Esophagus squamous epithelium (tissue), 5 donors: Measurements from ENCODE around the gene PON2. TPM values are rescaled to one million over a fixed set of nuclear protein-coding genes. Genes with fewer than 3 reads are reported as not detected.
"Not testable (repeated sequence)": the region's sequence is repeated elsewhere in the genome, so short reads cannot be mapped to it uniquely, and the experiment has no call there.

Source experiments
- DNase-seq: peaks from one replicate; lab custom pipeline; 2025; lab: John Stamatoyannopoulos, UW
- H3K27ac ChIP-seq, 4 donors: fragments of 200-600 bp; sonication (generic); one replicate each; pipeline ENCODE4 v1.5.1; 2016 to 2019; ENCODE audit warnings: mild to moderate bottlenecking in 1 of 4
- H3K27me3 ChIP-seq, 4 donors: fragments of 200-600 bp; sonication (generic); 1 replicate in 3 of 4; 2 replicates in 1 of 4; pipeline versions ENCODE4 v1.5.1 to v1.6.0; 2017 to 2021; ENCODE audit warnings: antibody characterized with exemption in 1 of 4
- H3K36me3 ChIP-seq, 3 donors: fragments of 200-600 bp; sonication (generic); one replicate each; pipeline ENCODE4 v1.5.1; 2016 to 2019
- H3K4me1 ChIP-seq, 3 donors: fragments of 200-600 bp; sonication (generic); one replicate each; pipeline ENCODE4 v1.5.1; 2017 to 2019
- H3K4me3 ChIP-seq, 4 donors: fragments of 200-600 bp; sonication (generic); 1 replicate in 3 of 4; 2 replicates in 1 of 4; pipeline ENCODE4 v1.5.1; 2016 to 2019; ENCODE audit warnings: mild to moderate bottlenecking in 2 of 4, moderate library complexity in 1 of 4
- H3K9me3 ChIP-seq, 3 donors: fragments of 200-600 bp; sonication (generic); one replicate each; pipeline ENCODE4 v1.5.1; 2016 to 2019
- POLR2A ChIP-seq, 4 donors: fragments of 450-650 bp; IDR thresholded peaks; one replicate each; pipeline ENCODE4 v1.6.1; 2017; ENCODE audit warnings: antibody characterized with exemption in 4 of 4, mild to moderate bottlenecking in 4 of 4, moderate library complexity in 3 of 4
- WGBS, 2 donors: methylation state at CpG; one replicate each; pipeline ENCODE4 v1.1.5; 2018; 5-methylcytosine and 5-hydroxymethylcytosine counted together
- intact Hi-C: fragments of 100-400 bp; cut with DNase I; formaldehyde crosslinking; loops from one replicate; pipeline ENCODE4 v1.15.0; 2022
- total RNA-seq, 4 donors: library from RNA; depleted of rRNA; stranded (reverse); fragments of >200 nt; gene quantifications; one replicate each; pipeline ENCODE4 v1.1.0, GENCODE V29; 2016
- TF ChIP-seq, protein P1 (sequence below), 6 experiments: fragments of 450-650 bp in 4 of 6; fragments of 200-600 bp in 2 of 6; sonication (generic) in 2 of 6; IDR thresholded peaks; one replicate each; pipeline ENCODE4 v1.5.1; 2016 to 2019; ENCODE audit warnings: antibody characterized with exemption in 6 of 6, mild to moderate bottlenecking in 4 of 6, moderate library complexity in 4 of 6
- donor health status: DM: yes; HTN: yes; CAD: no.

Gene PON2
- total RNA-seq, 4 donors from 2014 or later: 28.0 to 70.9 (median 52.3) TPM

- intact Hi-C loops: no loop called here
- WGBS, 2 donors: 77 to 95% methylated on average over 1 of the region's 1 CpG
These were observed 33.2 kb upstream of the PON2 start for GRCh38 chr7:95467912-95468607.

GRCh38 chr7:95460653-95461052 is 25.8 kb upstream of the PON2 start:
- DNase-seq, H3K9me3 ChIP-seq, intact Hi-C loops, H3K4me3 ChIP-seq, H3K27ac ChIP-seq, H3K4me1 ChIP-seq, H3K27me3 ChIP-seq, H3K36me3 ChIP-seq: not testable (repeated sequence)
- 75 to 94% methylated on average over 1 to 2 of the region's 2 CpGs for WGBS, 2 donors

More at GRCh38 chr7:95467912-95468607, 33.2 kb upstream of the PON2 start:
- no peak for DNase-seq
- H3K4me3 ChIP-seq: no peak overlapping the region
- no peaks in the 10 kb centered on the region for H3K9me3 ChIP-seq
- H3K27me3 ChIP-seq: no peaks in the 10 kb centered on the region
- TF ChIP-seq POLR2A (IDR thresholded peaks at IDR 0.05): no peak
- TF ChIP-seq, protein P1, sequence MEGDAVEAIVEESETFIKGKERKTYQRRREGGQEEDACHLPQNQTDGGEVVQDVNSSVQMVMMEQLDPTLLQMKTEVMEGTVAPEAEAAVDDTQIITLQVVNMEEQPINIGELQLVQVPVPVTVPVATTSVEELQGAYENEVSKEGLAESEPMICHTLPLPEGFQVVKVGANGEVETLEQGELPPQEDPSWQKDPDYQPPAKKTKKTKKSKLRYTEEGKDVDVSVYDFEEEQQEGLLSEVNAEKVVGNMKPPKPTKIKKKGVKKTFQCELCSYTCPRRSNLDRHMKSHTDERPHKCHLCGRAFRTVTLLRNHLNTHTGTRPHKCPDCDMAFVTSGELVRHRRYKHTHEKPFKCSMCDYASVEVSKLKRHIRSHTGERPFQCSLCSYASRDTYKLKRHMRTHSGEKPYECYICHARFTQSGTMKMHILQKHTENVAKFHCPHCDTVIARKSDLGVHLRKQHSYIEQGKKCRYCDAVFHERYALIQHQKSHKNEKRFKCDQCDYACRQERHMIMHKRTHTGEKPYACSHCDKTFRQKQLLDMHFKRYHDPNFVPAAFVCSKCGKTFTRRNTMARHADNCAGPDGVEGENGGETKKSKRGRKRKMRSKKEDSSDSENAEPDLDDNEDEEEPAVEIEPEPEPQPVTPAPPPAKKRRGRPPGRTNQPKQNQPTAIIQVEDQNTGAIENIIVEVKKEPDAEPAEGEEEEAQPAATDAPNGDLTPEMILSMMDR (IDR thresholded peaks at IDR 0.05): no peak
- H3K27ac ChIP-seq: no peak overlapping the region
- H3K4me1 ChIP-seq: peaks cover 0 to 10% (median 7%) of the 10 kb centered on the region in 3 donors
- no peaks in the 10 kb centered on the region for H3K36me3 ChIP-seq

DNA sequence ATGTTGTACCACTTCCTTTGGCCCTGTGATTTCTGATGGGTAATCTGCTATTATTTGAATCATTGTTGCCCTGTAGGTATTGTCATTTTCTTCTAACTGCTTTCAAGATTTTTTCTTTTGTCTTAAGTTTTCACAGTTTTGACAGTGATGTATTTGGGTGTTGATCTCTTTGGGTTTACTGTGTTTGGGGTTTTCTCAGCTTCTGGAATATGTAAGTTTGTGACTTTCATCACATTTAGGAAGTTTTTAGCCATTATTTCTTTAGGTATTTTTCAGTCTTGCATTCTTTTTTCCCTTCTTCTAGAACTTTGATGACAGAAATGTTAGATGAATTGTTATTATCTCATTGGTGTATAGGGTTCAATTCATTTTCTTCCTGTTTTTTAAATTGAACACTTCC is 23.1 kb upstream of the PON2 start:
- H3K4me3 ChIP-seq: no peak overlapping the region
- peaks cover 0 to 7% (median 0%) of the 10 kb centered on the region in 3 donors for H3K9me3 ChIP-seq
- intact Hi-C loops: no loop called here
- no peaks in the 10 kb centered on the region for H3K36me3 ChIP-seq
- H3K4me1 ChIP-seq: no peaks in the 10 kb centered on the region
- TF ChIP-seq, protein P1 (IDR thresholded peaks at IDR 0.05): no peak
- no peak for TF ChIP-seq POLR2A (IDR thresholded peaks at IDR 0.05)
- H3K27me3 ChIP-seq: no peaks in the 10 kb centered on the region
- DNase-seq: no peak
- no peak overlapping the region for H3K27ac ChIP-seq

DNA sequence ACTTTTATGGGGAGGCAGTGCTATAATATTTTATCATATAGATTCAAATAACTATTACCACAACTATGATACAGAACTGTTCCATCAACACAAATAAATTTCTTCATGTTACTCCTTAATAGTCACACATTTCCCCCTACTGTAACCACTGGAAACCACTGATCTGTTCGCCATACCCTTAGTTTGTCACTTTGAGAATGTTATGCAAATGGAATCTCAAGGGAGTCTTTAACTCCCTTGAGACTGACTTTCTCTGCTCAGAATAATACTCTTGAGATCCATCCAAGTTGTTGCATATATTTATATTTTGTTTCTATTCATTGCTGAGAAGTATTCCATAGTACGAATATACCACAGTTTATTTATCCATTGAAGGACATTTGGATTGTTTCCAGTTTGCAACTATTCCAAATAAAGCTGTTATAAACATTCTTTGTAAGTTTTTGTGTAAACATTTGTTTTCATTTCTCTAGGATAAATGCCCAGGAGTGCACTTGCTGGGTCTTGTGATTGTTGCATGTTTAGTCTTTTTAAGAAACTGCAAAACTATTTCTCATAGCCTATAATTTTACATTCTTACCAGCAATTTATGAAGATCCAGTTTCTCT is 19.7 kb upstream of the PON2 start:
- 65 to 68% methylated on average over 2 of the region's 2 CpGs for WGBS, 2 donors
- Histone ChIP-seq H3K27ac (no peak overlapping the region), H3K9me3 (no peaks in the 10 kb centered on the region), H3K27me3 (no peaks in the 10 kb centered on the region), H3K4me3 (no peak overlapping the region), H3K36me3 (no peaks in the 10 kb centered on the region), H3K4me1 (no peaks in the 10 kb centered on the region)
- TF ChIP-seq POLR2A (IDR thresholded peaks at IDR 0.05): no peak
- TF ChIP-seq, protein P1 (IDR thresholded peaks at IDR 0.05): no peak
- no peak for DNase-seq
- intact Hi-C loops: no loop called here

DNA sequence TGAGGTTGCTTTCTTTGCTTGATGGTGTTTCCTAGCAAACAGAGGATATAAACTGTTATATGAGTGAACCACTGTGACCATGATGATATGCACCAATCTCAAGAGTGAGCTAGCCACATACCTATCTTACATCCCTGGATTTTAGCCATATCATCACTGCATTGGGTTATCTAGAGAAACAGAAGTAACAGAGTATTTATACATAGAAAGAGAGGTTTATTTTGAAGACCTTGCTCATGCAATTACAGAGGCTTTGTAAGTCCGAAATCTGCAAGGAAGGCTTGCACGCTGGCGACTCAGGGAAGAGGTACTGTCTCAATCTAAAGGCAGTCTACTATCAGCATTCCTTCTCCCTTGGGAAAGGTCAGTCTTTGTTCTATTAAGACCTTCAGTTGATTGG is 11.8 kb upstream of the PON2 start:
- H3K9me3 ChIP-seq: no peaks in the 10 kb centered on the region
- no peaks in the 10 kb centered on the region for H3K36me3 ChIP-seq
- no peaks in the 10 kb centered on the region for H3K27me3 ChIP-seq
- DNase-seq: no peak
- no peak overlapping the region for H3K27ac ChIP-seq
- WGBS, 2 donors: 89 to 94% methylated on average over 3 of the region's 3 CpGs
- no peak overlapping the region for H3K4me3 ChIP-seq
- TF ChIP-seq POLR2A (IDR thresholded peaks at IDR 0.05): no peak
- TF ChIP-seq, protein P1 (IDR thresholded peaks at IDR 0.05): no peak
- H3K4me1 ChIP-seq: no peaks in the 10 kb centered on the region
- intact Hi-C loops: no loop called here
